NCI-H82 treated with DMSO at 0.1 percent for 48 hours (cell line): ENCODE results near the gene DUS1L.

Experiments used
- DNase-seq: peaks from one replicate; lab custom pipeline; 2025; ENCODE audit not compliant: unreplicated experiment; lab: John Stamatoyannopoulos, UW

The DUS1L gene

DNA sequence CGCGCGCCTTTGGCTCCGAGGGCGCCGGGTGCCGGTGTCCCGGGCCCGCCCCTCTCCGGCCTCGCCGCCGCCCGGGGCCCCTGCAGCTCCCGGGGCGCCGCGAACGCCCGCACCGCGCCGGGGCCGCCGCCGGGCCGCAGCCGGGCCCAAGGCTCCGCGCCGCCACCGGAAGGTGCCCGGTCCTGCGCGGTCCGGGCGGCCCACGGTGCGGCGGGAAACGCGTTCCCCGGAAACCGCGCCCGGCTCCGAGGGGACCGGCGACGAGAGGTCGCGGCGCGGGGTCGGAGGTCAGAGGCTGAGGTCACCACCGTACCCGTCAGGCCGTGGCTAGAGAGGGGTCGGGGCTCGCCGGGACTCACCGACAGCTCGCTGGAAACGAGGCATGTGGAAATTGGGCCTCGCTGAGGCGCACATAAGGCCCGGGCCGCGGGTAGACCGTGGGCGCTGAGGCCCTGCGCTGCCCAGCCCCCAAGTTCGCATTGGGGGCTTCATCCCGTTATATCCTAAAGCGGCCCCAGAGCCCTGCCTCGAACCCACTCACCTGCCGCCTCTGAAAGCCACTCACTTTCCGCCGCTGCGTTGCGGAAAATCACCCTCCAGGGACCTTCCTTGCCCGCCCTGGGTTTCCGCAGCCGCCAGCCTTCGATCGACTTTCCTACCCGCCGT, at the start of gene DUS1L:
DUS1L (minus strand) TSS at position 167 of the 666 bp plus-strand sequence. CDS start 745 bp downstream, outside the sequence.
- DNase-seq = no peak

DNA sequence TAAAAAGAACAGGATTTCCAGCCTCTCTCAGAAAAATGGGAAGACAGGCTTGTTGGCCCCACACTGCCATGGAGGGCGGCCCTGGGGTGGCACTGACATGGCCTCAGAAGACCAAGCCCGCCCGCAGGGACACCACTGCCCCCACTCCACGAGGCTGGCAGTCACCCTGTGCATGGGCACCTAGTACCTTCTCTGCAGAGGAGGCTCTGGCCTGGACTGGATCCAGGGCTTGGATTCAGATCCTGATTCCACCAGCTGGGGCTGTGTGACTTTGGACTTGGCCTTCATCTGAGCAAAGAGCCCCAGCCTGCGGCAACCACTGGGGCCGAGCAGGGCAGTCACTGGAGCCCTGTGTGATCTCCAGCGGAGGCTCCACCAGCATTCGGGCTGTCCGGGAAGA, 49.3 kb upstream of the DUS1L start:
- DNase-seq = no peak

DNA sequence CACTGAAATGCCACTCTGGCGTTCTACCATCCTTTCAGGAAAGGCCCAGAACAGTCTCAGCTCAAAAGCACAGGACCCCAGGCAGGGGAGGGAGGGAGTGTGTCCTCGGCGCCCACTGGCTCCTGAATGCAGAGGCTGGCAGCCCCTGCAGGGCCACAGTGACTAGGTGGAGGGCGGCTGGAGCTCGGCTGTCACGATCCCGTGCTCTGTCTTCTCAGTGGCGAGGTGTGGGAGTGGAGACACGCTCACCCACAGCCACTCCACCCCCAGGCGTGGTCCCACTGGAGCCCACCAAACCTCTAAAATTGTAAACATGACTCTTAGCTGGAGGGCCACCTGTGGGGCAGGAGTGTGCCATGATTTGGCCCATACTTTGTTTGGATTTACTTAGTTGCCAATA, 48.8 kb upstream of the DUS1L start:
- no peak for DNase-seq

DNA sequence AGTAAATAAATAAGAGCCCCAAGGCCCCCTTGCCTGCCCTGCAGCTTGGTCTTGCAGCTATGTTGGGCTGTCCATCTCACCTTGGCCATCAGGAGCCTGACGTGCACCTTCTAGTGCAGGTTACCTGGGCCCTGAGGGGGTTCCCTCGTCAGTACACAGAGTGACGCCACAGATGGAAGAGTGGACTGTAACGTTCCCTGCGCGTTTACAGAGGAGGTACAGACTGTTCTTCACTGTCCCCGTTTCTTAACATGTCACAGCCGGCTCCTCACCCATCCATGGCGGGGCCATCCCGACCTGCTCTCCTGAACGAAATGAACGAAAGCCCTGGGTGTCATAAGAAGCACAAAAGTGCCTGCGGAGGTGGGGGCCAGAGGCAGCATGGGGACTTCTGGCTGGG, 48.3 kb upstream of the DUS1L start:
- DNase-seq = no peak

DNA sequence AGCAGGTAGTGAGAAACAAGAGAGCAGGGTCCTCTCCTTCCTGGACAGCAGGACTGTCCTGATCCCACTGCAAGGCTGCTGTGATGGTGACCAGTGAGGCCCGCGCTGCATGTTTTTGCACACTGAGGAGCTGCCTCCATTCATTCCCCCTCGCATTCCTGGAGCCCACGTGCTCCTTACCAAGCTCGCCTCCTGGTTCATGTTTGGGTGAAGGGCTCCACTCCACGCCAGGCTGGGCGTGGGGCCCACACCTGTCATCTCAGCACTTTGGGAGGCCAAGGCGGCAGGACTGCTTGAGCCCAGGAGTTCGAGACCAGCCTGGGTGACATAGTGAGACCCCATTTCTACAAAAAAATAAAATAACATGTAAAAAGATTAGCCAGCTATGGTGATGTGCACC, 47.8 kb upstream of the DUS1L start:
- DNase-seq = no peak

DNA sequence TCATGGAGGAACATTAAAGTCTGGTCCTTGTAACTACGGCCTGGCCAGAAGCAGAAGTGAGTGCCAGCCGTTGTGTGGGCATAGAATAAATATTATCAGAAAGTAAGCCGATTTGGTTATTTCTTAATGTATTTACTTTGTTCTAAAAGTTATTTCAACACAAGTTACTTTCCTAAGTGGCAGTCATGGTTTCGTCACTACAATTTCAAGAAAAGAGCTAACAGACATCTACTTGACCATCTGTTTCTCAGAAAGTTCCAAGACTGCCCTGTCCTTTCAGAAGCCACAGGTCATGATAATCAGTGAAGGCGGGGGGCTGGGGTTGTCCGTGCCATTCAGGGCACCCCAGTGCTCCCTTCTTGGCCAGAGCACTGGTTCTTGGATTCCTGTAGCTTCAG, 47.3 kb upstream of the DUS1L start:
- DNase-seq = no peak

DNA sequence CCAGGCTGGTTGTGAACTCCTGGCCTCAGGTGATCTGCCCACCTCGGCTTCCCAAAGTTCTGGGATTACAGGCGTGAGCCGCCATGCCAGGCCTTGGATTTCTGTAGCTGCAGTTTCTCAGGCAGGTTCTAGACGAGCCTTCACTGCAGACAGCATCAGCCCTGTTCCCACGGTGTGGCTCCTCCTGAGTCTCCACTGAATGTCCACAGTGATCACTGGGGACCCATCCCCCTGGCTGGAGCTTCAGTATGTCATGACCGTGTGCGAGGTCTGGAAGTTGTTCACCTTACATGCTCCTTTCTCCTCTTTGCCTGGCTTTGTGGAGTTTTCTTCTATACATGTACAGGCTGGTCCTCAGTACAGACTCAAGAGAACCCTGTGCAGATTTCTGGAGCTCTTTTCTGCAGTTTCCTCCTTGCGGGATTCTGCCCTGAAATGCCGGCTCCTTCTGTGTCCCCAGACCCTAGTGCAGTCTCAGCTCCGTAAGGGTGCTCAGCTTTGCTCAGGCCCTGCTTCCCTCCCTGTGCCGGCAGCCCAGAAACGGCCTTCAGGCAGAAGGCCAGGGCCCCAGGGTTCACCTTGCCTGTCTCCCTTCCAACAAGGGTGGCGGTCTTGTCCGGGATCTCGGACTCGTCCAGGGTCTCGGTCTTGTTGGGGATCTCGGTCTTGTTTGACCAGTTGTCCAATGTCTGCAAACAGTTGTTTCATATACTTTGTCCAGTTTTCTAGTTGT, 46.7 kb upstream of the DUS1L start:
- no peak for DNase-seq

DNA sequence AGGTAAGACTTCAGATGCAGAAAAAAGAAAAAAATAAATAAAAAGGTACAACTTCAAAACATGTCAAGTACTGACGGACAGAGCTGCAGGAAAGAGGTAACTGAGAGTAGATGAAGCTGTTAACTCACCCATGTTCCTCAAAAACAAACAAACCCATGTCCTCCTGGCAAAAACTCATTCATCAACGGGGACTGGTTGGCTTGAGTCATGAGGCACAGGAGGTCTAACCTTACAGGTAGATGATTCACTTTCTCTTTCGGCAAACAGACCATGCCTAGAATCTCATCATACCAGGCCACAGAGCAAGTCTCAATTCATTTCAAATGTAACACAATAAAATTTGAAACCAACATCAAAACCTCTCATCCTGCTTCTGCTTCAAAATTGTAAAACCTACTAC, 44.7 kb upstream of the DUS1L start:
- no peak for DNase-seq

DNA sequence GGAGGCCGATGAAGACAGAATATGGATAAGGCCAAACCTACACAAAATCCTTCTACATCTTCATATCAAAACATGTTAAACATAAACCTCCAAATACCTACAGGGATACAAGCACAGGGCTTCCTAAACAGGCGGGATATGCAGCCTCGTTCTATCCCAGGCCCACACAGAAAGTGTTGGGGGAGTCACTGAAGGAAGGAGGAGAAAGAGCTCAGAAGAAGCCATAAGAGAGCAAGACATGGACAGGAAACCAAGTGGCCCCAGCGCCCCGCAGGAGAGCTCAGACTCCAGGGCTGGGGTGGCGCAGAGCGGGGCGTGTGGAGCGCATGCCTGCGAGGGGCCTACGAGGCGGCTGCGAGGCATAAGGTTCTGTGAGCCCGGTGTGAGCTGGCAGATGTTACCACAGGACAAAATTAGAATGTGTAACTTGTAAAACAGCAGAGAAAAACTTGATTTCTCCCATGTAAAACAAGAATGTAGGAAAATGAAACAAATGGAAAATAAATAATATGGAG, 43.4 kb upstream of the DUS1L start:
- no peak for DNase-seq

DNA sequence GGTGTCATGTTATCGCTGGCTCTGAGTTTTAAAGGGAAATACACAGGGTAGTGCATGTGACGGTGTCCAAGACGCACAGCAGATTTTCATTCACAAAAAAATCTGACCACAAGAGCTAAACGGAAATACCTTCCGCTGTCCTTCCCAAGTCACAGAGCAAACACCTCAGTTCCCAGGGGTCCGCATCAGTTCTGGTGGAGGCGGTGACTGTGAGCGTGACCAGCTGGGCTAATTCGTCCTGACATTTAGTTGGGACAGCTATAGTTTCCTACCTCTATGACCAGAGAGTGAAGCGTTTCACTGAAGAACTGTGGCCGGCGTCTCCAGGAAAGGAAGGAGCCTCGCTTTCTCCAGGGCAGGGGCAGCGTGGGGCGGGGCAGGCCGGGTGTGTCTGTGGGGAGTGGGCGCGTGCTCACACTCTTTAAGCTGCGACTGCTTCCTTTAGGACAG, 42.9 kb upstream of the DUS1L start:
- no peak for DNase-seq

DNA sequence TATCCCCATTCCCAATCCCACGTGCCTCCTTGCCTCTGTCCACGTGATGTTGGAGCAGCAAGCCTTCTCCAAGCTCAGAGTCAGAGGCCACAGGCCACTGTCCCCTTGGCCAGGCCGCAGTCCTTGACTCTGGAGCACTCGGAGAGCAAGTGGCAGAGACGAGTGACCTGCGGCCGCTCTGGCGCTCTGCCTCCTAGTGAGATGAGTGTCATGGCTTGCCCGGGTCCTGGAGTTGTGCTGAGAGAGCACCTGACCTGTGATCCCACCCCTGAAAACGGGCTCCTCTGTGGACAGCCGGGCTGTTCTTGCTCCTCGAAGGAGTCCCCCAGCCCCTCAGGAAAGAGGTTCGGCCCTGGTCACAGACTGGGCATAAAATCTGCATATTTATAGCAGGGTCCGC, 42.4 kb upstream of the DUS1L start:
- no peak for DNase-seq

DNA sequence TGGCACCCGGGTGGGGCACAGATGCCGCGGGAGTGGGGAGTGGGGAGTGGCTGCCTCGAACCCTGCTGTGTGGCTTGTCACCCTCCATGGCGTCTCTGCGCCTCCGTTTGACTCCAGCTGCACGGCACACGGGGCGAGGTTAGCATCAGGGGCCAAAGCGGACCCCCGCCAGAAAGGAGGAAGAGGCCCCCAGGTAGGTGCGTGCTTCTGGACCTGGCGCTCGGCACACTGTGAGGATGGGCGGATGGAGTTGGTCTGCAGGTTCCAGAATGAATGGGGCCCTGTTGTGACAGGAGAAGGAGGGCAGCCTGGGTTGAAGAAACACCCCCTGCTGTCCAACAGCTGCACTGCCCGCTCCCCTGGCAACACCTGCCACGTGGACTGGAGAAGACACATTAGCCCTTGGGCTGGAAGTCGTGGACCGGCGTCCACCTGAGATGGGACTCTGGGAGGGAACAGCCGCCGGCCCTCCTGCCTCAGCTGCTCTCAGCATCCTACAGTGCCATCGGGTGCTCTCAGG, 41.8 kb upstream of the DUS1L start:
- no peak for DNase-seq

DNA sequence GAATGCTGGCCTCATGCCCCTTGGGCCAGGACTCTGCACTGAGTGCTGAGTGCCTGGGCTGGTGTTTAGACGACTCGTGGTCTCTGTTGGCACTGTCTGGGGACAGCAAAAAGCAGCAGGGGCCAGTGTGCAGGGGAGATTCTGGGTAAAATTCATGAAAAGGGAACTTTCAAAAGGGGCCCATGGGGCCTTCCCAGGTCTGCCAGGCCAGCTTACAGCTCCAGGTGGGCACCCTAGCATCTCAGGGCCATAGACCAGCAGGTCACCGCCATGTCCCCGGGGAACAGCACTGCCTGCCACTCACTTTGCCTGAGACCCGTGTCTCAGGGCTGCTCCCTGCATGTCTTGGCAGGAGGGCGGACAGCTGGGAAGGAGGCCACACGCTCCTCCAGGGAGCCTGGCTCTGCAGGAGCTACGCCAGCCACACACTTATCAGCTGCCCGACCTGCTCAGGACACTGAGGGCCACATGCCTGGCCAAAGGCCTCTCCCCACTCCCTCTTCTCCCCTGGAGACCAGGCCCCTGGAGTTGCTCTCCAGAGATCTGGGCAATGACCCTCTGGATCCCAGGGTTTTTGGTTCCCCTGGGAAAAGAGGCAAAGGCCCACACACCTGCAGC, 41.2 kb upstream of the DUS1L start:
- no peak for DNase-seq

DNA sequence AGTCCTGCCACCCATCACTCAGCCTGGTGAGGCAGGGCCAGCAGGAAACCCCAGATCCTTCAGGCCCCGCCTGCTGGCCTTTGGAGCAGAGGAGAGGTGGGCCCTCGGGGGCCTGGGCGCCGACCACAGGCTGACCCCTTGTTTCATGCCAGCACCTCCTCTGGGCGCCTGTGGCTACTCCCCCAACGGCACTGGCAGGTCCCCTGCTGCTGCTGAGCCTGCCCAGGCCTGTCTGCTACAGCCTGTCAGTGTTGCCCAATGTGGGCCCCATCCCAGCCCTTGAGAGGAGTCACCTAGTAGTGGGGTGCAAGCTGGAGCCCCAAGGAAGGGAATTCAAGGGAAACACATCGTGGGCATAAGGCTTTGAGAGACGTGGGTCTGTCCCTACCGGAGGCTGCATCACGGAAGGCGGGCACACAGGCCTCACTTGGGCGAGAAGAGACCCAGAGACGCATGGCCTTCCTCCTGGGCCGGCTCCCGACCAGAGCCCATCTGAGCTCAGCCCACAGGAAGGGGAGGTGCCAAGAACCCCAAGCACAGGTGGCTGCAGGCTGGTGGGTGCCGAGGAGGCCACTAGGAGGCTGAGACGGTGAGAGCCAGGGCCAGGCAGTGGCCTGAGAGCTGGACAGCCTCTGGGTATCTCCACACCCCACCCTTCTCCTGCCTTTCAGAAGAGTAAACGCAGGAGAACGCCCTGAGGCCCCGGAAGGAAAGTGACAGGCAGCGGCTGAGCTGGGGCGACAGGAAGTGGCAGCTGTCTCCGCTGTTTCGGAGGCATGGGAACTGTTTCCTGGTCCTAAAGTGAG, 40.5 kb upstream of the DUS1L start:
- no peak for DNase-seq

DNA sequence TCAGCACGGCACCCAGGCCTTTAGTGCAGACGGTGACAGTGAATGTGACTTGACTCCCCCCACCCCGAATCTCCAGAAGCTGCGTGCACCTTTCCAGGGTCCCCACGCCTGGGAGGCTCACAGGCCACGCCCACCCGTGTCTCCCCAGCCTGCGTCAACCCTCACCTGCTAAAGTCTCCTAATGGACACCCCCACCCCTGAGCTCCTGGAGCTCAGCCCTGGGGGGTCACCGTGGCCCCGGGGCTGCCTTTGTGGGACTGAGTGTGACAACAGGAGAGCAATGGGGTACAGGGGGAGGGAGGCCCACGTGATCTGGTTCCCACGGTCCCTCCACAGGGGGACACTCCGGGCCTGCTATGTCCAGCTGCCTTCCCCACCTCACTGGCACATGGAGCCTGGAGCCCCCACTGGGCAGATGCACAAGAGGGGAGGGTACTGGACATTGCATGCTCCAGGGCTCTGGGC, 39.8 kb upstream of the DUS1L start:
- DNase-seq = no peak

DNA sequence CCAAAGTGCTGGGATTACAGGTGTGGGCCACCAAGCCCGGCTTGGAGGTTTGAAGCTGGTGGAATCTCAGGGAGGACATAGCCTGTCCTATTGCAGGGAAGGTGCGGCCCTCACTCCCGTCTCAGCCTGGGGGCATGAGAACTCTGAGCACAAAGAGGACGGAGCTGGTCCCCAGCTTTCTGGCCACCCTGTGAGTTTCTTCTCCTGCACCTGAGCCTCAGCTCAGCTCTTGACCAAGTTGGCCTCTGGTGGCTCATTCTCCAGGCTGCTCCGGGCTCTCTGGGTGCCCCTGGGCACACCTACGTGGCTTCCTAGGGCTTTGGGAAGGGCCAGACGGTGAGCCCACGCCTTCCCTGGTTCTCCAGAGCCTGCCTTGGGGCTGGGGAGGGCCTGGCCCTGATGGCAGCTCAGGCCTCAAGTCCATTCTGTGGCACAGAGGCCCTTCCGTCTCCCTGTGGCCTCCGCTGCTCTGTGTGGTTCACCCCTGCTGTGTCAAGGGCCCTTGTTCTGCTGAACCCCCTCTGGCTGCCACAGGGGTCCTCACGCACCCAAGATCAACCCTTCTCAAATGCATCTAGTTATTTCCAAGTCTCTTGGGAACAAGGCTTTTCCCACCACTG, 39.3 kb upstream of the DUS1L start:
- no peak for DNase-seq

DNA sequence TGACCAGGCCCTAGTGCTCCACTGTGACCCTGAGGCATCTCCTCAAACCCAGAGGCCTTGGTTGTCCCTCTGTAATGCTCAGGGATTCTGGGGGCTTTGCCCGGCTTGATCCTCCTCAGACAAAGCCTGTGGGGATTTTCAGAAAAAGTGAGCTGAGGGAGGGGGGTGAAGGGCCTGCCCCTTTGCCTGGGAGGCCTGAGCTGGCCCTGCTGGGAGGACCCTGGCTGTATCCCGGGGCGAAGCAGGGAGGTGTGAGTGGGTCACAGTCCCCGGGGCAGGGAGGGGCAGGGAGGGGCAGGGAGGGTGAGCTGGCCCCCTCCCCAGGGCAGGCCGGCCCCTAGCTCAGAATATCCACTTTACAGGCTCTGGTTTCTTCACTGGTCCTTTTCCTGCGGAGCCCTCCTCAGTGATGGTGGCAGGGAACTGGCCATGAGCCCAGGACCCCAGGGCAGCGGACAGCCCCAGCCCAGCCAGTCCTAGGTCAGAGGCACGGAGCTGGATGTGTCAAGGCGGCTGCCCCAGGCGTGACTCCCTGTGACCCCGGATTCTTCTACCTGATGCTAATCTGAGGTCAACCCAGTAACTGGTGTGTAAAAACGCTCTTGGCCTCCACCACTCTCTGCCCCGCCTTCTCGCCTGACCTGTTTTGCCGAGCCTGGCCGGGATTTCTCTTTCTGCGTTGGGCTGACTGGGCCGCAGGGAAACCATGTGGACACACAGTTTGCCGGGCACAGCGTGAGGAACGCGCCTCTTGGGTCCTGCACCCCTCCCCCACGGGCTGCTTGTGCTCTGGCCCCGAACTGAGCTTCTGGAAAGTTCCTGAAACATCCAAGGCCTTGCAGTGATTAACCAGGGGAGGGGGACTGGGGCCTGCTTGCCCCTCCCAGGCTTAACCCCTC, 38.2 kb upstream of the DUS1L start:
- DNase-seq = peak; percentile 50

DNA sequence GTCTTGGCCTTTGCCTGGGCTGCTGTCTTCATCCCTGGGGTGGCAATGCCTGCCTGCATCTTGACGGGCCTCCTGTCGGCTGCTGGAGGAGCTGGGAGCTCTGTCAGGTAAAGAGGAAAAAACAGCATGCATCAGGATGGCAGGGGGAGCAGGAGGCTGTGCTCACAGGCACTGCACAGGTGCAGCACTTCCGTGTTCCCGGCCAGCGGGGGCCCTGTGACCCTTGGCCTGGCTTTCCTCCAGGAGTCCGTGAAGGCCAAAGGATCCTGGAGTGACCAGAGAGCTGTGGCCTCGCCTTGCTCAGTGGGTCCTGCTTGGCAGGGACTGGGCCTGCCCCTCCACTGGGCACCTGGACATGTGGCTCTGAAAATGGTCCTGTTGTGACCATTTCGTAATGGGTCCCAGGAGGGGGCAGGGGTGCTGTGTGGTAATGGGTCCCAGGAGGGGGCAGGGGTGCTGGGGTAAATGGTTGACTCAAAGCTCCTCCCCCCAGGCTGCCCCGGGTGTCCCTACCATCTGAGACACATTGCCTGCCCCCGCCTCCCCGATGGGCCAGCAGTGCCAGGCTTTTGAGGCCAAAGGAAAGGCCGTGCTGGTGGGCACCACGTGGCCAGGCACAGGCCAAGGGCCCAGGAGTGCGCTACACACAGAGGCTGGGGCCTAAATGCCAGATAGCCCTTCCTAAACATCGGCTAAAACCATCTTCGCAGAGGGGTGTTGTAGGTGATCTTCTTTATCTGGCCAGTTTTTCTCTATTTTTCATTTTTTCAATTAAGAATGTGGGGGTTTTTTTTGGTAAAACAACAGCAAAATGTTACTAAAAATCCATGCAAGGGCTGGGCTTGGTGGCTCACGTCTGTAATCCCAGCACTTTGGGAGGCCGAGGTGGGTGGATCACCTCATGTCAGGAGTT, 36.4 kb upstream of the DUS1L start:
- DNase-seq = no peak
